ENCODE measurements around the gene SPC25.

Gene SPC25

GRCh38 chr2:168835969-168836368, 54.3 kb downstream of the SPC25 start:
- DNase-seq, result no peak

GRCh38 chr2:168831662-168832061, 58.6 kb downstream of the SPC25 start:
- no peak for DNase-seq

GRCh38 chr2:168830958-168831357, 59.3 kb downstream of the SPC25 start:
- no peak for DNase-seq

GRCh38 chr2:168825126-168825525, 65.1 kb downstream of the SPC25 start:
- DNase-seq, result no peak

- DNase-seq, result no peak
Observed at GRCh38 chr2:168821992-168822391, 68.2 kb downstream of the SPC25 start.

- DNase-seq, result no peak
Observed at GRCh38 chr2:168821577-168821976, 68.7 kb downstream of the SPC25 start.

All from fibroblast of skin of right quadriceps (primary cell).